NCI-H2196 (cell line): ENCODE results near the gene ACADS.

ENCODE experiments used
- DNase-seq: peaks from one replicate; lab custom pipeline; 2025; ENCODE audit not compliant: unreplicated experiment; lab: John Stamatoyannopoulos, UW

Gene ACADS

GRCh38 chr12:120725659-120726509 lies at the start of gene ACADS:
ACADS (plus strand) TSS chr12:120725826; CDS start chr12:120725886, 60 bp downstream.
- peak; percentile 94 for DNase-seq

GRCh38 chr12:120677765-120678473 lies 47.7 kb upstream of the ACADS start:
- no peak for DNase-seq

GRCh38 chr12:120678572-120678971 lies 47.1 kb upstream of the ACADS start:
- no peak for DNase-seq

- no peak for DNase-seq
These were observed 45.4 kb upstream of the ACADS start for GRCh38 chr12:120680165-120680738.

- no peak for DNase-seq
These were observed 41.1 kb upstream of the ACADS start for GRCh38 chr12:120684523-120684932.

GRCh38 chr12:120685522-120685921 lies 40.1 kb upstream of the ACADS start:
- DNase-seq: no peak

- peak; percentile 99 for DNase-seq
These were observed 39.4 kb upstream of the ACADS start for GRCh38 chr12:120686151-120686689.

GRCh38 chr12:120686690-120687577 lies 38.7 kb upstream of the ACADS start, which contains the start of gene MLEC:
MLEC (plus strand) TSS chr12:120687149; CDS start chr12:120687297, 148 bp downstream.
- peak; percentile 97 for DNase-seq

GRCh38 chr12:120687578-120688289 lies 37.9 kb upstream of the ACADS start:
- DNase-seq: no peak

- DNase-seq: no peak
These were observed 37.0 kb upstream of the ACADS start for GRCh38 chr12:120688527-120689071.

GRCh38 chr12:120689397-120690082 lies 36.1 kb upstream of the ACADS start:
- DNase-seq: no peak

- no peak for DNase-seq
These were observed 35.6 kb upstream of the ACADS start for GRCh38 chr12:120690083-120690450.

GRCh38 chr12:120690978-120691377 lies 34.6 kb upstream of the ACADS start:
- no peak for DNase-seq

- DNase-seq: no peak
These were observed 33.0 kb upstream of the ACADS start for GRCh38 chr12:120692524-120693033.

GRCh38 chr12:120693848-120694247 lies 31.8 kb upstream of the ACADS start:
- no peak for DNase-seq

- no peak for DNase-seq
These were observed 29.0 kb upstream of the ACADS start for GRCh38 chr12:120696626-120697025.

GRCh38 chr12:120697344-120697743 lies 28.3 kb upstream of the ACADS start:
- DNase-seq: no peak

- no peak for DNase-seq
These were observed 27.0 kb upstream of the ACADS start for GRCh38 chr12:120698665-120699064.

- DNase-seq: no peak
These were observed 26.1 kb upstream of the ACADS start for GRCh38 chr12:120699553-120699952.
